ENCODE data around the gene TMEM39A. TPM values are rescaled to one million over a fixed set of nuclear protein-coding genes. Genes with fewer than 3 reads are reported as not detected.

The TMEM39A gene
- total RNA-seq, 4 donors from 2014 or later = 14.0 to 34.4 (median 25.0) TPM

DNA sequence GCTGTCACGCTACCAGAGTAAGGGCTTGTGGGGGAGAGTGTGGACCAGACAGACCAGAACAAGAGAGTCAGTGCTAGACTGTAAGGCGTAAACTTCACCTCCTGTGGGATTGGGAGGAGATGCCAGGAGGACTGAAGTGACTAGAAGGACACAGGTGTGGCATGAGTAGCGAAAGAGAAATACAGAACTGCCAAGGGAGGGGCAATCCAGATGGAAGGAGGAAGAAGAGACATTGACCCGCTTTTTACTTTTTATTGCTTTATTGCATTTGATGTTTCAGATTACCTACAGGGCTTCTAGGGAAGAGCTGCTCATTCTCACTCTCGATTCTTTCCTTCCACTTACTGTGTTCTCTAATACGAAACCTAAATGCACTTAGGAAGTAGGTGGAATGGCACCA is 7.5 kb upstream of the TMEM39A start:
- no peak for DNase-seq
- TF ChIP-seq, protein P1, sequence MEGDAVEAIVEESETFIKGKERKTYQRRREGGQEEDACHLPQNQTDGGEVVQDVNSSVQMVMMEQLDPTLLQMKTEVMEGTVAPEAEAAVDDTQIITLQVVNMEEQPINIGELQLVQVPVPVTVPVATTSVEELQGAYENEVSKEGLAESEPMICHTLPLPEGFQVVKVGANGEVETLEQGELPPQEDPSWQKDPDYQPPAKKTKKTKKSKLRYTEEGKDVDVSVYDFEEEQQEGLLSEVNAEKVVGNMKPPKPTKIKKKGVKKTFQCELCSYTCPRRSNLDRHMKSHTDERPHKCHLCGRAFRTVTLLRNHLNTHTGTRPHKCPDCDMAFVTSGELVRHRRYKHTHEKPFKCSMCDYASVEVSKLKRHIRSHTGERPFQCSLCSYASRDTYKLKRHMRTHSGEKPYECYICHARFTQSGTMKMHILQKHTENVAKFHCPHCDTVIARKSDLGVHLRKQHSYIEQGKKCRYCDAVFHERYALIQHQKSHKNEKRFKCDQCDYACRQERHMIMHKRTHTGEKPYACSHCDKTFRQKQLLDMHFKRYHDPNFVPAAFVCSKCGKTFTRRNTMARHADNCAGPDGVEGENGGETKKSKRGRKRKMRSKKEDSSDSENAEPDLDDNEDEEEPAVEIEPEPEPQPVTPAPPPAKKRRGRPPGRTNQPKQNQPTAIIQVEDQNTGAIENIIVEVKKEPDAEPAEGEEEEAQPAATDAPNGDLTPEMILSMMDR (IDR thresholded peaks at IDR 0.05) = peak in 1 of 6 experiments; percentile 16
- no peak for TF ChIP-seq POLR2A (IDR thresholded peaks at IDR 0.05)
- no peaks in the 10 kb centered on the region for H3K9me3 ChIP-seq
- peak overlapping the region in 3 of 4 donors; percentile 1 to 69 (median 20) for H3K27ac ChIP-seq
- H3K27me3 ChIP-seq = no peaks in the 10 kb centered on the region
- peaks cover 0 to 19% (median 0%) of the 10 kb centered on the region in 3 donors for H3K36me3 ChIP-seq
- H3K4me1 ChIP-seq = peaks cover 0 to 19% (median 4%) of the 10 kb centered on the region in 4 donors
- H3K4me3 ChIP-seq = peak overlapping the region in 1 of 4 donors; percentile 21

DNA sequence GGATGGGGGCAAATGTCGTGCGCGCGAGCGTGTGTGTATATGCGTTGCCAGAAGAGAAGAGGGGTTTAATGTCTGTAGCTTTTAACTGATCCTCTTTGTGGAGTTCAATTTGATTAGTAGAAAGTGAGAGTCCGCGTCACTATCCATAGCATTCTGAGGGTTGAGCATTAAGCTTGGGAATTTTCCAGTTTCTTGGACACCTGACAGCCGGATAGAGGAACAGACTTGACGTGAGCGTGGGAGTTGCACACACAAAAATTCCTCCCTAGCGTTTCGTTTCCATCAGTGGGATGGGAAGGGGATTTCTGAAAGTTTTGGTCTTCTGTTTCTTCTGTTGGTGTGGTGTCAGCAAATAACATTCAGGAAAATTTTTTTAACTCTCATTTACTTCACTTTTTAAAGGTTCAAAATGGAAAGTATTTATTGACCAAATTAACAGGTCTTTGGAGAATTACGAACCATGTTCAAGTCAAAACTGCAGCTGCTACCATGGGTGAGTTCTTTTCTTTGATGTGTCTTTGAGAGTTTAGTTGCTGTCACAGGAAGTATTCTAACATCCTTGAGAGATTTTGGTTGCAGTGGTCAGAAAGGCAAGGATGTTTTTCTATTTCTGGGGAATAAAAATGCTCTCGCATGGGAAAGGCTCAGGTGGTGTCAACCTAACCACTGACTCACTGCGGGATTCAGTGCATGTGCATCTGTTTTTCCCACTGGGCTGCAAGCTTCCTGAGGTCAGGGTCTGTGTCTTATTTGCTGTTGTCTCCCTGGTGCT is 6.2 kb upstream of the TMEM39A start:
- Histone ChIP-seq H3K36me3 (peaks cover 0 to 13% (median 0%) of the 10 kb centered on the region in 3 donors), H3K27me3 (no peaks in the 10 kb centered on the region), H3K4me1 (peaks cover 0 to 19% (median 4%) of the 10 kb centered on the region in 4 donors), H3K27ac (peak overlapping the region in 3 of 4 donors; percentile 82 to 90 (median 83)), H3K4me3 (peak overlapping the region; percentile 80 to 94 (median 84)), H3K9me3 (no peaks in the 10 kb centered on the region)
- TF ChIP-seq, protein P1 (IDR thresholded peaks at IDR 0.05) = no peak
- no peak for TF ChIP-seq POLR2A (IDR thresholded peaks at IDR 0.05)
- DNase-seq = no peak

DNA sequence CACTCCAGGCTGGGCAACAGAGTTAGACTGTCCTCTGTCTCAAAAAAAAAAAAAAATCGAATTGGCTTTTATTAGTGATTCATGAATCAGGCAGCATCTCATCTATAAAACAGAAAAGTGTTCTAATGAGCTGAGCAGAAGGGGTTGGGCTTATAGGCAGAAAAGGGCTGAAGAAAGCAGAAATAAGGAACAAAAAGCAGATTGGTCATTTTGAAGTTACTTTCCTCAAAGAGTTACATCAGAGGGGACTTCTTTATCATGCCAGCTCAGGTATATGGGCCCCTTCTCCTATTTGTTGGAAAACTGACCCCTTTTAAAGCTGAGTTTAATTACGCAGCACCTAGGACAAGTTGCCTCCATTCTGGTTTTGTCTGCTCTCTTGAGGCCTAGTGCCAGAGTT is 4.6 kb upstream of the TMEM39A start:
- no peaks in the 10 kb centered on the region for H3K27me3 ChIP-seq
- H3K9me3 ChIP-seq = no peaks in the 10 kb centered on the region
- H3K4me3 ChIP-seq = peak overlapping the region in 1 of 4 donors; percentile 80
- TF ChIP-seq POLR2A (IDR thresholded peaks at IDR 0.05) = no peak
- TF ChIP-seq, protein P1 (IDR thresholded peaks at IDR 0.05) = no peak
- DNase-seq = no peak
- H3K36me3 ChIP-seq = no peaks in the 10 kb centered on the region
- peak overlapping the region in 1 of 4 donors; percentile 82 for H3K27ac ChIP-seq
- peaks cover 0 to 19% (median 4%) of the 10 kb centered on the region in 4 donors for H3K4me1 ChIP-seq

DNA sequence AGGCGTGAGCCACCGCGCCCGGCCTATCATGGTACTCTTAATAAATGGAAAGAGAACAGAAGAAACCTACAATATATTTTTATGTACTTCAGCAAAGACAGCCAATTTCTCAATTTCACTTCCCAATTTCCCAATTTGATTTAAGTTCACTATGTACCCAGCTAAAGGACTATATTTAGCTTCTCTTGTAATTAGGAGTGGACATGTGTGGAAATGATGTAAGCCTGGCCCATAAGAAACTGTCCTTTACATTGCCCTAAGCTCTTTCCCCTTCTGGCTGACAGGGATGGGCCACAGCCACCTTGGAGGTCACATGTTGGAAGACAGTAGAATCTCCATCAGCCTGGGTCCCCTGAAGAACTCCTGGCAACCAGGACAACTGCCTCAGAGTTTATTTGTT is 6.2 kb downstream of the TMEM39A start:
- no peak overlapping the region for H3K27ac ChIP-seq
- H3K9me3 ChIP-seq = no peaks in the 10 kb centered on the region
- TF ChIP-seq, protein P1 (IDR thresholded peaks at IDR 0.05) = no peak
- TF ChIP-seq POLR2A (IDR thresholded peaks at IDR 0.05) = no peak
- H3K36me3 ChIP-seq = peaks cover 0 to 91% (median 3%) of the 10 kb centered on the region in 3 donors
- H3K27me3 ChIP-seq = no peaks in the 10 kb centered on the region
- H3K4me1 ChIP-seq = peaks cover 0 to 18% (median under 1%) of the 10 kb centered on the region in 4 donors
- DNase-seq = no peak
- no peak overlapping the region for H3K4me3 ChIP-seq

DNA sequence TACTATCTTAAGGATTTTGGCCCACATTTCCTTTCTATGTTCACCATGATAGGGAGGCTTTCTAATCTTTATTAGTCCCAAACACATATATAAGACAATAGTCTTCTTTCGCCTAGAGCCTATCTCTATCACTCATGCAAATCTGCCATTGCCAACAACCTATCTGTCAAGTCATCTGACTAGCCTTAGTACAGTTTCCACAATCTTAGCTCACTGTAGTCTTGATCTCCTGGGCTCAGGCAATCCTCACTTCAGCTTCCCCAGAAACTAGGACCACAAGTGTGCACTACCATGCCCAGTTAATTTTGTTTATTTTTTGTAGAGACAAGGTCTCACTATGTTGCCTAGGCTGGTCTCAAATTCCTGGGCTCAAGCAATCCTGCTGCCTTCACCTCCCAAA is 6.9 kb downstream of the TMEM39A start:
- Histone ChIP-seq H3K4me1 (peaks cover 0 to 10% (median 0%) of the 10 kb centered on the region in 4 donors), H3K36me3 (peaks cover 0 to 96% (median 3%) of the 10 kb centered on the region in 3 donors), H3K27ac (no peak overlapping the region), H3K9me3 (no peaks in the 10 kb centered on the region), H3K27me3 (no peaks in the 10 kb centered on the region), H3K4me3 (no peak overlapping the region)
- no peak for DNase-seq
- TF ChIP-seq, protein P1 (IDR thresholded peaks at IDR 0.05) = no peak
- no peak for TF ChIP-seq POLR2A (IDR thresholded peaks at IDR 0.05)

Measured in Peyer's patch (tissue), 4 donors.